Gastrocnemius medialis (tissue), 4 donors: Measurements from ENCODE around the gene RNF144A. TPM values are rescaled to one million over a fixed set of nuclear protein-coding genes. Genes with fewer than 3 reads are reported as not detected.

Experiments used
- ATAC-seq, 2 donors: fragments of 150-250 bp; one replicate each; pipeline ENCODE4 v1.9.1; 2016
- DNase-seq, 2 donors: peaks; one replicate each; pipeline ENCODE4 v3.0.0-alpha.2; 2019
- H3K27ac ChIP-seq, 4 donors: fragments of 200-600 bp; sonication (generic); 1 replicate in 1 of 4; 2 replicates in 3 of 4; pipeline ENCODE4 v1.5.1; 2016 to 2018; ENCODE audit warnings: mild to moderate bottlenecking in 2 of 4, moderate library complexity in 1 of 4
- H3K27me3 ChIP-seq, 3 donors: fragments of 200-600 bp; sonication (generic) in 2 of 3; 1 replicate in 1 of 3; 2 replicates in 2 of 3; pipeline versions ENCODE4 v1.5.1 to v1.6.0; 2016 to 2019; ENCODE audit warnings: mild to moderate bottlenecking in 1 of 3, moderate library complexity in 1 of 3
- H3K36me3 ChIP-seq, 2 donors: fragments of 200-600 bp; sonication (generic) in 1 of 2; one replicate each; pipeline ENCODE4 v1.5.1; 2017 to 2018
- H3K4me1 ChIP-seq, 2 donors: fragments of 200-600 bp; sonication (generic) in 1 of 2; one replicate each; pipeline ENCODE4 v1.5.1; 2016 to 2017; ENCODE audit warnings: mild to moderate bottlenecking in 2 of 2
- H3K4me3 ChIP-seq, 4 donors: fragments of 200-600 bp; sonication (generic) in 3 of 4; 1 replicate in 1 of 4; 2 replicates in 3 of 4; pipeline ENCODE4 v1.5.1; 2016 to 2019; ENCODE audit warnings: mild to moderate bottlenecking in 2 of 4
- H3K9me3 ChIP-seq, 3 donors: fragments of 200-600 bp; sonication (generic) in 2 of 3; 1 replicate in 1 of 3; 2 replicates in 2 of 3; pipeline ENCODE4 v1.5.1; 2016 to 2019
- CTCF ChIP-seq, 5 experiments: fragments of 450-650 bp in 3 of 5; fragments of 200-600 bp in 2 of 5; sonication (generic) in 2 of 5; IDR thresholded peaks in 4 of 5; conservative IDR thresholded peaks in 1 of 5; 1 replicate in 4 of 5; 2 replicates in 1 of 5; pipeline ENCODE4 v1.5.1; 2016 to 2019; ENCODE audit warnings: antibody characterized with exemption in 5 of 5, mild to moderate bottlenecking in 3 of 5, moderate library complexity in 3 of 5
- POLR2A ChIP-seq, 2 donors: fragments of 450-650 bp; IDR thresholded peaks; one replicate each; pipeline ENCODE4 v1.6.1; 2017; ENCODE audit warnings: antibody characterized with exemption in 2 of 2, mild to moderate bottlenecking in 2 of 2, moderate library complexity in 2 of 2
- in situ Hi-C, 4 donors: fragments of 200-750 bp; cut with MboI; loops; one replicate each; pipeline versions ENCODE4 v1.15.0 to v1.8.0; 2017; ENCODE audit warnings: low sequenced_read_pairs in 4 of 4
- intact Hi-C: fragments of 100-400 bp; cut with DNase I; formaldehyde crosslinking; loops from one replicate; pipeline ENCODE4 v1.15.1; 2023; ENCODE audit warnings: low total_unique reads
- total RNA-seq, 4 donors: library from RNA; depleted of rRNA; stranded (reverse); fragments of >200 nt; gene quantifications; one replicate each; pipeline versions ENCODE4 v1.1.0 to v1.2.3, GENCODE V29; 2016

RNF144A gene
- total RNA-seq, 4 donors from 2014 or later, result 4.9 to 16.2 (median 10.2) TPM

GRCh38 chr2:6960659-6961058, 43.4 kb downstream of the RNF144A start:
- TF ChIP-seq POLR2A (IDR thresholded peaks at IDR 0.05), result no peak
- TF ChIP-seq CTCF (IDR thresholded peaks at IDR 0.05 in 4 of 5, conservative IDR thresholded peaks at IDR 0.05 in 1 of 5), result no peak
- peak; percentile 28 to 39 for DNase-seq
- H3K27ac ChIP-seq, result peak overlapping the region; percentile 72 to 78 (median 74)

GRCh38 chr2:6963727-6964126, 46.5 kb downstream of the RNF144A start:
- in situ Hi-C loops (no loop called here), intact Hi-C loops (loop anchor here (2.0 kb wide), 1 partner anchor 15 kb away; no protein-coding TSS in a partner anchor)
- peaks cover 54 to 55% of the 10 kb centered on the region in 2 donors for H3K4me1 ChIP-seq

More at GRCh38 chr2:6960659-6961058, 43.4 kb downstream of the RNF144A start:
- intact Hi-C loops (no loop called here), in situ Hi-C loops (no loop called here)
- Histone ChIP-seq H3K27me3 (no peaks in the 10 kb centered on the region), H3K36me3 (no peaks in the 10 kb centered on the region), H3K4me3 (no peak overlapping the region), H3K9me3 (no peaks in the 10 kb centered on the region), H3K4me1 (peaks cover 27 to 38% of the 10 kb centered on the region in 2 donors)
- ATAC-seq, result peak; percentile 37 to 51

DNA sequence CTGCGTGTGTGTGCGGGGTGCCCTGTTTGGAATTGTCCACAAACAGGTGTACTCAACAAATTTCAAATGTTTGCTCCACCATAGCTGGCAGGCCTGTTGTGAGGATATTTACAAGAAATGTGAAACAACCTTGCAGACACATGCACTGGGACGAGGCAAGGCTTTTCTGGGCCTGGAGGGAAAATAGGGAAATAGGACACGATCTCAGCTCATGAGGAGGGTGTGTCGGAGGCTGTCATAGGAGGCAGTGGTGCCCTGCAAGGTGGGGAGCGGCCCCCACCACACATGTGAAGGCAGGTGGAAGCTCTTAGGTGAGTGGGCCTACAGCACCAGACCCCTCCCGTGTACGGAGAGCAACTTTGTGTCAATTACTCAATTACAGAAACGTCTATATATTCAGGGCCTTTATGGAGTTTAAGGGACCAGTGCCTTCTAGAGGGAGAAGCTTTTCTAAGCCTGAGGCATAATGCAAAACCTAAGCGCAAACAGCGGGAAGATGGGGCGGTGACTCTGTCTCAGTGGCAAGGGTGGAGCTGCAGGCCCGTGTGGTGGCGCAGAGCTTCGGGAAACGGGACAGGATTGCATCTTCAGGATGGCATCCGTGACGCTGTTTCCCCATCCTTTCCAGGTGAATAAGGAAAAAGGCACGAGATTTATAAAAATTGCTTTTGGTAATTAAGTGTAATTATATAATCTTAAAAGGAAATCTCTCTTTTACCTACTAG, 48.0 kb downstream of the RNF144A start:
- in situ Hi-C loops (no loop called here), intact Hi-C loops (no loop called here)
- no peak overlapping the region for H3K27ac ChIP-seq
- H3K4me3 ChIP-seq, result no peak overlapping the region
- no peaks in the 10 kb centered on the region for H3K9me3 ChIP-seq
- peaks cover 41 to 43% of the 10 kb centered on the region in 2 donors for H3K4me1 ChIP-seq
- TF ChIP-seq POLR2A (IDR thresholded peaks at IDR 0.05) (no peak), CTCF (IDR thresholded peaks at IDR 0.05 in 4 of 5, conservative IDR thresholded peaks at IDR 0.05 in 1 of 5) (no peak)
- H3K36me3 ChIP-seq, result no peaks in the 10 kb centered on the region
- ATAC-seq, result no peak
- H3K27me3 ChIP-seq, result no peaks in the 10 kb centered on the region
- DNase-seq, result no peak

More at GRCh38 chr2:6963727-6964126, 46.5 kb downstream of the RNF144A start:
- no peak for ATAC-seq
- Histone ChIP-seq H3K4me3 (no peak overlapping the region), H3K9me3 (no peaks in the 10 kb centered on the region), H3K27ac (no peak overlapping the region), H3K36me3 (no peaks in the 10 kb centered on the region), H3K27me3 (no peaks in the 10 kb centered on the region)
- TF ChIP-seq POLR2A (IDR thresholded peaks at IDR 0.05) (no peak), CTCF (IDR thresholded peaks at IDR 0.05 in 4 of 5, conservative IDR thresholded peaks at IDR 0.05 in 1 of 5) (no peak)
- no peak for DNase-seq

DNA sequence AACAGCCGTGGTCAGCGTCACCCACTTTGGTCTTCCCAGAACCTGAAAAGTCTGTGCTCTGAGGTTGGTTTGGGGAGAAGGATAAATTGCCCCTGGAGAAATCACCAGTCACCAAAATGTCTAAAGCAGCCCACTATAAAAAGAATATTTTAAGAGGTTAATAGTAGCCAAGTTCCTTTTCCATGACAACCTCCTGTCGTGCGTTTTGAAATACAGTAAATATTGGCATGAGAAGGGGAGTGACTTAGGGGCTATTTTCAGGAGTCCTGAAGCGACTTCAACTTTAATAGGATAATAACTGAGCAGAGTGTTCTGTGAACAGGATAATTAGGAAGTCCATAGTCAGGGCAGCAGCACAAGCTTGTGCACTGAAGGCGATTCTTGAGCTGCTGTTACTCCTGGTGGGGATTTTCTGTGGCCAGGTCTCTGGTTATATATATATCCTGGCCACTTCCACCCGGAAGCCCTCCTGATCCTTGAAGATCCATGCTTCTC, 49.3 kb downstream of the RNF144A start:
- DNase-seq (no peak), ATAC-seq (no peak)
- Histone ChIP-seq H3K36me3 (no peaks in the 10 kb centered on the region), H3K27ac (peak overlapping the region in 1 of 4 donors; percentile 32), H3K9me3 (no peaks in the 10 kb centered on the region), H3K27me3 (no peaks in the 10 kb centered on the region), H3K4me1 (peaks cover 30 to 32% of the 10 kb centered on the region in 2 donors), H3K4me3 (no peak overlapping the region)
- intact Hi-C loops (no loop called here), in situ Hi-C loops (no loop called here)
- no peak for TF ChIP-seq POLR2A (IDR thresholded peaks at IDR 0.05)
- no peak for TF ChIP-seq CTCF (IDR thresholded peaks at IDR 0.05 in 4 of 5, conservative IDR thresholded peaks at IDR 0.05 in 1 of 5)
